Measurements from ENCODE around the gene NOL6.
A peak's percentile ranks its signal among the peaks of the same experiment; 100 is the strongest.
"Not testable (repeated sequence)": the region's sequence is repeated elsewhere in the genome, so short reads cannot be mapped to it uniquely, and the experiment has no call there.

The NOL6 gene

DNA sequence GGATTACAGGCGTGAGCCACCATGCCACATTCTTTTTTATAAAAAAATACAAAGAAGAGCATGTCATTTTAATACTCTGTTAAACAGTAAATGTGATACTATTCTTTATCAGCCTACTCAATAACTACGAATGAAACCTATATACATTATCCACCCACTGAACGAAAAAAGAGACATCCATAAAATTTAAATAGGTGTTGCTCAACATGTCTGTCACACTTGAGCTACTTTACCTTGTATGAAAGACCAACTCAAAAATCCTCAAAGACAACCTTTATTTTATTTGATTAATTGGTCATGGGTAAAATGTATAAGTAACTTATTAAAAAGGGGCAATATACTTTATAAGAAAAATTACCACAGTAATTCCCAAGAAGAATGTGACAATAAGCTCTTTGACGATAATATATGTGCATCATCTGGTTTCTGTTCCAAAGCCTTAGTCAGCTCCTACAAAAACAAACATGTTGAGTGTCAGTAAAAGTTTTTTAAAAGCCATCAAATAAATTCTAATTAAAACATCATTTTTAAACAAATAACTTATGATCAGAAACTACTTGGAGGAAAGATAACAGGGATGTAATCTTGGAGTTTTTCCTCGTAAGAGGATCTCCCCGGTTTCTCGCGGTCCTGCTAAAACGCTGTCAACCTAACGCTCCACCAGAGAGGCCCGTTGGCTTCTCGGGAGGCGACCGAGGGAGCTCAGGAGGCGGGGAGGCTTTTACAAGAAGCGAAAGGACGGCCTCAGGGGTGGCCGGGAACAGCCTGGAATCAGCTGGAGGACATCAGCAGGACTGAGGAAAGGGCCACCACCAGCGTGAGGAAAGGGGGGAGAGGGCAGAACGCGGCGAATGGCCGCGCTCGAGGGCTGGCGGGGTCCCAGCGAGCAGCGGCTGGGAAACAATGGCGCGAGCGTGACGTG lies 36.8 kb upstream of the NOL6 start:
- TF ChIP-seq, protein P1, sequence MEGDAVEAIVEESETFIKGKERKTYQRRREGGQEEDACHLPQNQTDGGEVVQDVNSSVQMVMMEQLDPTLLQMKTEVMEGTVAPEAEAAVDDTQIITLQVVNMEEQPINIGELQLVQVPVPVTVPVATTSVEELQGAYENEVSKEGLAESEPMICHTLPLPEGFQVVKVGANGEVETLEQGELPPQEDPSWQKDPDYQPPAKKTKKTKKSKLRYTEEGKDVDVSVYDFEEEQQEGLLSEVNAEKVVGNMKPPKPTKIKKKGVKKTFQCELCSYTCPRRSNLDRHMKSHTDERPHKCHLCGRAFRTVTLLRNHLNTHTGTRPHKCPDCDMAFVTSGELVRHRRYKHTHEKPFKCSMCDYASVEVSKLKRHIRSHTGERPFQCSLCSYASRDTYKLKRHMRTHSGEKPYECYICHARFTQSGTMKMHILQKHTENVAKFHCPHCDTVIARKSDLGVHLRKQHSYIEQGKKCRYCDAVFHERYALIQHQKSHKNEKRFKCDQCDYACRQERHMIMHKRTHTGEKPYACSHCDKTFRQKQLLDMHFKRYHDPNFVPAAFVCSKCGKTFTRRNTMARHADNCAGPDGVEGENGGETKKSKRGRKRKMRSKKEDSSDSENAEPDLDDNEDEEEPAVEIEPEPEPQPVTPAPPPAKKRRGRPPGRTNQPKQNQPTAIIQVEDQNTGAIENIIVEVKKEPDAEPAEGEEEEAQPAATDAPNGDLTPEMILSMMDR (IDR thresholded peaks at IDR 0.05; ENCODE audit: poor library complexity, severe bottlenecking) = no peak
- ATAC-seq (ENCODE audit: low read depth) = peak; percentile 61
- H3K4me3 ChIP-seq (ENCODE audit: severe bottlenecking) = peak overlapping the region; percentile 34

DNA sequence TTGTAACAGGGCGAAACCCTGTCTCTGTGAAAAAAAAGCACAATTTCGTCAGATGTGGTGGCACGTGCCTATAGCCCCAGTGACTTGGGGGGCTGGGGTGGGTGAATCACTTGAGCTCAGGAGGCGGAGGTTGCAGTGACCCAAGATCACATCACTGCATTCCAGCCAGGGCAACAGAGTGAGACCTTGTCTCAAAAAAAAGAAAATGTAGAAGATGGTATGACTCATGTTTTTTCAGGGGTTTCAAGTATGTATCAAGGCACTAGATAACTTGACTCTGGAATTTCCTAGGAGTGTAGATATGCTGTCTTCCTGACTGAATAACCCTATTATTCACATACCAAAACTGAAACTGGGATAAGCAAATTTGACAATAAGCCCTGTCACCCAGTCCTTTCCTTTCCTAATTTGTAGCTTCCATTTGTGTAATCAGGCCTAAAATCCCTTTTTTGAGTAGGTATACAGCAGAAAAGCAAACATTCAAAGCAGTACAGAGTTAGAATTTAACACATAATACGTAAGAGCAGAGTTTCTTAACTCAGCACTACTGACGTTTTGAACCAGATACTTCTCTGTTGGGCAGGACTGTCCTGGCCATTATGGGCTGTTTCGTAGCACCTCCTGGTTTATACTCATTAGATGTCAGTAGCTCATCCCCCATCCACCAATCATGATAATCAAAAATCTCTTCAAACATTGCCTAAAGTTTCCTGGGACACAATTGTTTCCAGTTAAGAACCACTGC lies 33.1 kb upstream of the NOL6 start:
- TF ChIP-seq, protein P1 (IDR thresholded peaks at IDR 0.05; ENCODE audit: poor library complexity, severe bottlenecking) = no peak
- Histone ChIP-seq H3K9me3 (ENCODE audit: severe bottlenecking) (no peaks in the 10 kb centered on the region), H3K4me3 (ENCODE audit: severe bottlenecking) (no peak overlapping the region), H3K27ac (ENCODE audit: poor library complexity, severe bottlenecking) (peak overlapping the region; percentile 93), H3K27me3 (ENCODE audit: insufficient read depth, poor library complexity, severe bottlenecking) (no peaks in the 10 kb centered on the region), H3K4me1 (ENCODE audit: insufficient read depth, poor library complexity, severe bottlenecking) (peaks cover 15% of the 10 kb centered on the region), H3K36me3 (ENCODE audit: low read depth) (no peaks in the 10 kb centered on the region)
- ATAC-seq (ENCODE audit: low read depth) = peak; percentile 91
- peak; percentile 84 for DNase-seq (ENCODE audit: low spot score)

More for the DNA sequence above, 36.8 kb upstream of the NOL6 start:
- no peaks in the 10 kb centered on the region for H3K27me3 ChIP-seq (ENCODE audit: insufficient read depth, poor library complexity, severe bottlenecking)
- DNase-seq (ENCODE audit: low spot score) = no peak
- no peaks in the 10 kb centered on the region for H3K36me3 ChIP-seq (ENCODE audit: low read depth)
- H3K9me3 ChIP-seq (ENCODE audit: severe bottlenecking) = no peaks in the 10 kb centered on the region
- peaks cover 23% of the 10 kb centered on the region for H3K4me1 ChIP-seq (ENCODE audit: insufficient read depth, poor library complexity, severe bottlenecking)
- H3K27ac ChIP-seq (ENCODE audit: poor library complexity, severe bottlenecking) = peak overlapping the region; percentile 51

DNA sequence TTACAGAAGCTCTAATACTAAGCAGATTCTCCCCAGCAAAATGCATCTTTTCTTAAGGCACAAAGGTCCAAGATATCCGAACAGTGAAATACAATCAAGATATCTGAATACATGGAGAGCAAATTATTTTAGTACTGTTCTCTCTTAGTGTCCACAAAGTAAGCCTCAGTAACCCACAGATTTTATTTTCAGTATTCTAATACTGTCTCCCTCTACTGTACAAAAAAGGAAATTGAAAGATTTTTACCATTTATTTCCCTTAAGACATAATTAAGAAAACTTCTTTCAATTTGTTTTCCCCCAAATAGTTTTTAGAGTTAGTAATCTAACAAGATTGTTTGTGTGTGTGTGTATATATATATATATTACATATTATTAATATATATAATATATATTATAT lies 24.7 kb upstream of the NOL6 start:
- Histone ChIP-seq H3K36me3 (ENCODE audit: low read depth) (no peaks in the 10 kb centered on the region), H3K27me3 (ENCODE audit: insufficient read depth, poor library complexity, severe bottlenecking) (no peaks in the 10 kb centered on the region), H3K27ac (ENCODE audit: poor library complexity, severe bottlenecking) (no peak overlapping the region), H3K4me3 (ENCODE audit: severe bottlenecking) (no peak overlapping the region), H3K4me1 (ENCODE audit: insufficient read depth, poor library complexity, severe bottlenecking) (no peaks in the 10 kb centered on the region), H3K9me3 (ENCODE audit: severe bottlenecking) (no peaks in the 10 kb centered on the region)
- DNase-seq (ENCODE audit: low spot score) (no peak), ATAC-seq (ENCODE audit: low read depth) (0 out of 3 replicates have a peak, but pooled peaks have one; percentile 35)
- TF ChIP-seq, protein P1 (IDR thresholded peaks at IDR 0.05; ENCODE audit: poor library complexity, severe bottlenecking) = peak; percentile 37

DNA sequence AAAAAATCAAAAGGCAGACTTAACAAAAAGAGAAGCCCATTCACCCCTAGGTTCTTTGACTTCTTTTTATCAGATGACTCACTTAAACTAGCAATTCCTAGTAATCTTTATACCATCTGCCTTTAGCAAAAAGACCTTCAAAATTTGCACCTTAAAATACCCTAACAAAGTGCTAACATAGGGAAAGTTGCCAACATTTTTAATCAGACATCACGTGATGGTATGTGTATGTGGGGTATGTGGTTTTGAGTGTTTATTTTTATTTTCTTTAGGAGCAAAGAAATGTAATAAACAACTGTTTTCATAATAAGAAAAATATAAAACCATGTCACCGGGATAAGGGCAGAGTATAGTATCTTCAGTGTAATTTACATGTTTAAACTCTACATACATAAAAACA lies 20.1 kb upstream of the NOL6 start:
- not testable (repeated sequence) for H3K4me3 ChIP-seq (ENCODE audit: severe bottlenecking)

DNA sequence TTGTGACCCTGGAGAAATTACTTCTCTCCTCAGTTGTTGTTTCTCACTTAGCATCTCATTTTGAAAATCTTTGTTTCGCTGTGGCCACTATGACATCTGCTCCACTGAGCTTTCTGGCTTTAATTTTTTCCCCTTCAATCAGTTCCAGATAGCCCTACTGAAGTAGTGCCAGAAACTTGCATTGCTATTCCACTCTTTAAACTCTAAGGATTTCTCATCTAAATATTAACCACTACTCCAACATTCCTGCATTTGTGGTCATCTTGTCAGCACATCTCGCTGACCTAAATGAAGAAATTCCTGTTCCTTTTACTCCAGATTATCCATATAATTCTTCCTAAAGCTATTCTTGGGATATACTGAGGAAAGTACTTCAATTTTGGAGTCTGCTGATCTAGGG lies 15.3 kb upstream of the NOL6 start:
- ATAC-seq (ENCODE audit: low read depth) (no peak), DNase-seq (ENCODE audit: low spot score) (no peak)
- H3K27ac ChIP-seq (ENCODE audit: poor library complexity, severe bottlenecking) = no peak overlapping the region
- TF ChIP-seq, protein P1 (IDR thresholded peaks at IDR 0.05; ENCODE audit: poor library complexity, severe bottlenecking) = no peak
- no peaks in the 10 kb centered on the region for H3K36me3 ChIP-seq (ENCODE audit: low read depth)
- H3K4me1 ChIP-seq (ENCODE audit: insufficient read depth, poor library complexity, severe bottlenecking) = no peaks in the 10 kb centered on the region
- H3K27me3 ChIP-seq (ENCODE audit: insufficient read depth, poor library complexity, severe bottlenecking) = no peaks in the 10 kb centered on the region
- no peak overlapping the region for H3K4me3 ChIP-seq (ENCODE audit: severe bottlenecking)
- no peaks in the 10 kb centered on the region for H3K9me3 ChIP-seq (ENCODE audit: severe bottlenecking)

More for the DNA sequence above, 20.1 kb upstream of the NOL6 start:
- DNase-seq (ENCODE audit: low spot score); H3K4me1 ChIP-seq (ENCODE audit: insufficient read depth, poor library complexity, severe bottlenecking); H3K27me3 ChIP-seq (ENCODE audit: insufficient read depth, poor library complexity, severe bottlenecking); H3K36me3 ChIP-seq (ENCODE audit: low read depth); H3K27ac ChIP-seq (ENCODE audit: poor library complexity, severe bottlenecking); H3K9me3 ChIP-seq (ENCODE audit: severe bottlenecking); ATAC-seq (ENCODE audit: low read depth): not testable (repeated sequence)

DNA sequence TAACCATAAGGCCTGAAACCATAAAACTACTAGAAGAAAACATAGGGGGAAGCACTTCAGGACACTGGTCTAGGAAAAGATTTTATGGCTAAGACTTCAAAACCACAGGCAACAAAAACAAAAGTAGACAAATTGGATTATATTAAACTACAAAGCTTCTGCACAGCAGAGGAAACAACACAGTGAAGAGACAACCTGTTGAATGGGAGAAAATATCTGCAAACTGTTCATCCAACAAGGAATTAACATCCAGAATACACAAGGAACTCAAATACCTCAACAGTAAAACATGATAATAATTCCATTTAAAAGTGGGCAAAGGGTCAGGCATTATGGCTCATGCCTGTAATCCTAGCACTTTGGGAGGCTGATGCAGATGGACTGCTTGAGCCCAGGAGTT lies 11.6 kb upstream of the NOL6 start:
- not testable (repeated sequence) for H3K36me3 ChIP-seq (ENCODE audit: low read depth); H3K4me1 ChIP-seq (ENCODE audit: insufficient read depth, poor library complexity, severe bottlenecking); H3K9me3 ChIP-seq (ENCODE audit: severe bottlenecking); H3K4me3 ChIP-seq (ENCODE audit: severe bottlenecking); H3K27ac ChIP-seq (ENCODE audit: poor library complexity, severe bottlenecking); H3K27me3 ChIP-seq (ENCODE audit: insufficient read depth, poor library complexity, severe bottlenecking); DNase-seq (ENCODE audit: low spot score); ATAC-seq (ENCODE audit: low read depth)
